OCI-LY3 (cell line): ENCODE data around the gene NACAD.

Experiments used
- CTCF ChIP-seq: fragments of 200-600, 300-600 bp; sonication (generic); IDR thresholded peaks from 2 replicates; pipeline ENCODE4 v1.5.1; 2014; ENCODE audit warnings: antibody characterized with exemption, low read length, low read depth
- EZH2phosphoT487 ChIP-seq: fragments of 200-600 bp; shearing (Covaris generic); IDR thresholded peaks from 2 replicates; pipeline ENCODE4 v1.6.1; 2018; ENCODE audit warnings: antibody characterized with exemption, mixed run types, low read depth

- TF ChIP-seq CTCF (no peak), EZH2phosphoT487 (no peak)
Measured at GRCh38 chr7:45035893-45036292, 52.9 kb downstream of the NACAD start.
